Astrocyte (in vitro differentiated cells and primary cell): Measurements from ENCODE around the gene DYNC1I1.

Source experiments
- EZH2 ChIP-seq: IDR thresholded peaks from 2 replicates; pipeline ENCODE4 v1.6.1; 2012; ENCODE audit warnings: mild to moderate bottlenecking, low read length, inconsistent platforms; ENCODE audit not compliant: insufficient read depth
- TF ChIP-seq, protein P1 (sequence below): IDR thresholded peaks from 2 replicates; pipeline ENCODE4 v1.5.1; 2011; ENCODE audit warnings: low read depth, mild to moderate bottlenecking, inconsistent platforms, low read length, moderate library complexity; ENCODE audit not compliant: insufficient read depth

DNA sequence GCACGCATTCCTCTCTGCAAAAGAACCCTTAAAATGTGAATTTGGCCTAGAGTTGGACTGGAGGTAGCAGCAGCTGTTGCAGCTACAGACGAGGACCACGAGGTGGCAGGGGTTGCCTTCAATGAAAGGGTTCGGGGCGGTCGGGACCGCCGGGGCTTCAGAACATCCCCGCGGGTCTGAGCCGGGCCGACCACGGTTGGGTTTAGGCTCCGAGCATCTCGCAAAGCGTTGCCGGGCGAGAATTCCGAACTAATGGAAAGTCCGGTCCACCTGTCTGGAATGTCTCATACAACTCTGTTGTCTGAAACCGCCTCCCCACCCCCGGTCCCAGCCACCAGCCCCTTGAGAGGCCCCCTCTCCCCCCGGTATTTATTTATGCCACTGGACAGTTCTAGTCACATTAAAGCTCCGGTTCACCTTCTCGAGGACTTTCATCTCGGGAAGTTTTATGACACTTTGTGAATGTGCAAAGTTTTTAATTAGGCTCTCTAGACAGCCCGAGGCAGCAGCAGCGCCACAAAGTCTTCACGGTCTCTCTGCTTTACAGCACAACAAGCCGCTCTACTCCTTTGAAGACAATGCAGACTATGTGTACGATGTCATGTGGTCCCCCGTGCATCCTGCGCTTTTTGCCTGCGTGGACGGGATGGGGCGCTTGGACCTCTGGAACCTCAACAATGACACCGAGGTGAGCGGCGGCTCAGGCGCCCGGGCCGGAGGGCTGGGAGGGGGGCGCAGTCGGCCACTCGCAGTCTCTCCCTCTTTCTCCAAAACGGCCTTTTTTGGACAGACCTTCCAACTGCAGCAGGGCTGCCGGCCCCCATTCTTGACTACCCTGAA lies 303.4 kb downstream of the DYNC1I1 start:
- TF ChIP-seq, protein P1, sequence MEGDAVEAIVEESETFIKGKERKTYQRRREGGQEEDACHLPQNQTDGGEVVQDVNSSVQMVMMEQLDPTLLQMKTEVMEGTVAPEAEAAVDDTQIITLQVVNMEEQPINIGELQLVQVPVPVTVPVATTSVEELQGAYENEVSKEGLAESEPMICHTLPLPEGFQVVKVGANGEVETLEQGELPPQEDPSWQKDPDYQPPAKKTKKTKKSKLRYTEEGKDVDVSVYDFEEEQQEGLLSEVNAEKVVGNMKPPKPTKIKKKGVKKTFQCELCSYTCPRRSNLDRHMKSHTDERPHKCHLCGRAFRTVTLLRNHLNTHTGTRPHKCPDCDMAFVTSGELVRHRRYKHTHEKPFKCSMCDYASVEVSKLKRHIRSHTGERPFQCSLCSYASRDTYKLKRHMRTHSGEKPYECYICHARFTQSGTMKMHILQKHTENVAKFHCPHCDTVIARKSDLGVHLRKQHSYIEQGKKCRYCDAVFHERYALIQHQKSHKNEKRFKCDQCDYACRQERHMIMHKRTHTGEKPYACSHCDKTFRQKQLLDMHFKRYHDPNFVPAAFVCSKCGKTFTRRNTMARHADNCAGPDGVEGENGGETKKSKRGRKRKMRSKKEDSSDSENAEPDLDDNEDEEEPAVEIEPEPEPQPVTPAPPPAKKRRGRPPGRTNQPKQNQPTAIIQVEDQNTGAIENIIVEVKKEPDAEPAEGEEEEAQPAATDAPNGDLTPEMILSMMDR, result peak; percentile 83
- no peak for TF ChIP-seq EZH2
